Measurements from ENCODE around the gene ATP6AP1.

The ATP6AP1 gene

GRCh38 chrX:154430916-154431315 is 2.4 kb downstream of the ATP6AP1 start:
- DNase-seq (ENCODE audit: low spot score) = no peak

GRCh38 chrX:154431341-154431740 is 2.9 kb downstream of the ATP6AP1 start:
- DNase-seq (ENCODE audit: low spot score) = no peak

- no peak for DNase-seq (ENCODE audit: low spot score)
Observed at GRCh38 chrX:154432210-154432609, 3.7 kb downstream of the ATP6AP1 start.

GRCh38 chrX:154433605-154434004 is 5.1 kb downstream of the ATP6AP1 start:
- no peak for DNase-seq (ENCODE audit: low spot score)

GRCh38 chrX:154434394-154435168 is 6.1 kb downstream of the ATP6AP1 start:
- DNase-seq (ENCODE audit: low spot score) = no peak

GRCh38 chrX:154435171-154435733 is 6.8 kb downstream of the ATP6AP1 start:
- no peak for DNase-seq (ENCODE audit: low spot score)

- DNase-seq (ENCODE audit: low spot score) = peak; percentile 53
Observed at GRCh38 chrX:154436374-154436982, 8.0 kb downstream of the ATP6AP1 start.

- peak; percentile 53 for DNase-seq (ENCODE audit: low spot score)
Observed at GRCh38 chrX:154436983-154437752, 8.7 kb downstream of the ATP6AP1 start, which contains the start of gene GDI1. TSS of gene GDI1 (plus strand) at chrX:154437154. CDS start at chrX:154437255, 101 bp downstream.

- no peak for DNase-seq (ENCODE audit: low spot score)
Observed at GRCh38 chrX:154437971-154438893, 9.8 kb downstream of the ATP6AP1 start.

GRCh38 chrX:154439841-154440240 is 11.4 kb downstream of the ATP6AP1 start:
- no peak for DNase-seq (ENCODE audit: low spot score)

- DNase-seq (ENCODE audit: low spot score) = no peak
Observed at GRCh38 chrX:154440623-154441357, 12.3 kb downstream of the ATP6AP1 start.

- peak; percentile 3 for DNase-seq (ENCODE audit: low spot score)
Observed at GRCh38 chrX:154441564-154441963, 13.1 kb downstream of the ATP6AP1 start.

- no peak for DNase-seq (ENCODE audit: low spot score)
Observed at GRCh38 chrX:154441984-154442707, 13.7 kb downstream of the ATP6AP1 start.

GRCh38 chrX:154443479-154443910 is 15.0 kb downstream of the ATP6AP1 start:
- no peak for DNase-seq (ENCODE audit: low spot score)

- peak; percentile 61 for DNase-seq (ENCODE audit: low spot score)
Observed at GRCh38 chrX:154443992-154444754, 15.7 kb downstream of the ATP6AP1 start, which contains the start of gene FAM50A. TSS of gene FAM50A (plus strand) at chrX:154444141. CDS start at chrX:154444236, 95 bp downstream.

GRCh38 chrX:154444755-154445246 is 16.3 kb downstream of the ATP6AP1 start:
- DNase-seq (ENCODE audit: low spot score) = no peak

GRCh38 chrX:154445776-154446175 is 17.3 kb downstream of the ATP6AP1 start:
- DNase-seq (ENCODE audit: low spot score) = no peak

- DNase-seq (ENCODE audit: low spot score) = no peak
Observed at GRCh38 chrX:154446430-154446829, 18.0 kb downstream of the ATP6AP1 start.

GRCh38 chrX:154448484-154448883 is 20.0 kb downstream of the ATP6AP1 start:
- no peak for DNase-seq (ENCODE audit: low spot score)
